HG03159 (cell line): Measurements from ENCODE around the gene SMIM38.

Experiments used
- ATAC-seq: cut with Tn5 transposase; IDR thresholded peaks from one replicate; pipeline ENCODE4 v1.9.1; 2021; ENCODE audit warnings: mild to moderate bottlenecking, moderate library complexity; ENCODE audit not compliant: unreplicated experiment

The SMIM38 gene

GRCh38 chr11:69155302-69156234, at the start of gene SMIM38:
Gene SMIM38, plus strand, starts transcription at chr11:69155935. Its CDS starts 1,912 bp downstream, at chr11:69157847.
- no peak for ATAC-seq

- ATAC-seq, result no peak
These were observed 49.5 kb upstream of the SMIM38 start for GRCh38 chr11:69106031-69106811.

- no peak for ATAC-seq
These were observed 48.3 kb upstream of the SMIM38 start for GRCh38 chr11:69107413-69107812.

GRCh38 chr11:69108030-69108429, 47.7 kb upstream of the SMIM38 start:
- no peak for ATAC-seq

- ATAC-seq, result no peak
These were observed 47.2 kb upstream of the SMIM38 start for GRCh38 chr11:69108559-69108958.

GRCh38 chr11:69109101-69109500, 46.6 kb upstream of the SMIM38 start:
- ATAC-seq, result no peak

GRCh38 chr11:69110451-69110850, 45.3 kb upstream of the SMIM38 start:
- no peak for ATAC-seq

- ATAC-seq, result no peak
These were observed 43.9 kb upstream of the SMIM38 start for GRCh38 chr11:69111624-69112542.

GRCh38 chr11:69113226-69113625, 42.5 kb upstream of the SMIM38 start:
- ATAC-seq, result no peak

- ATAC-seq, result no peak
These were observed 41.9 kb upstream of the SMIM38 start for GRCh38 chr11:69113646-69114340.

- ATAC-seq, result no peak
These were observed 41.4 kb upstream of the SMIM38 start for GRCh38 chr11:69114362-69114761.

GRCh38 chr11:69114811-69115523, 40.8 kb upstream of the SMIM38 start:
- ATAC-seq, result no peak

- no peak for ATAC-seq
These were observed 39.9 kb upstream of the SMIM38 start for GRCh38 chr11:69115586-69116560.

- no peak for ATAC-seq
These were observed 39.1 kb upstream of the SMIM38 start for GRCh38 chr11:69116671-69117070.

- no peak for ATAC-seq
These were observed 36.5 kb upstream of the SMIM38 start for GRCh38 chr11:69119190-69119589.

GRCh38 chr11:69120096-69120875, 35.4 kb upstream of the SMIM38 start:
- no peak for ATAC-seq

GRCh38 chr11:69121021-69121420, 34.7 kb upstream of the SMIM38 start:
- ATAC-seq, result no peak
